ENCODE data around the gene VPS13A.

- TF ChIP-seq CTCF (IDR thresholded peaks at IDR 0.05; ENCODE audit: poor library complexity) (no peak), EZH2 (IDR thresholded peaks at IDR 0.05; ENCODE audit: borderline replicate concordance) (no peak)
Observed at GRCh38 chr9:77422969-77423368, 245.6 kb downstream of the VPS13A start.
